GM18520 (cell line): ENCODE results near the gene RNF26.

Experiments
- ATAC-seq: cut with Tn5 transposase; IDR thresholded peaks from one replicate; pipeline ENCODE4 v1.9.1; 2021; ENCODE audit not compliant: unreplicated experiment

RNF26 gene

GRCh38 chr11:119350302-119350701, 16.0 kb downstream of the RNF26 start:
- no peak for ATAC-seq

- no peak for ATAC-seq
These were observed 16.9 kb downstream of the RNF26 start for GRCh38 chr11:119351232-119351631.

GRCh38 chr11:119352857-119353260, 18.5 kb downstream of the RNF26 start:
- no peak for ATAC-seq

- ATAC-seq: no peak
These were observed 20.9 kb downstream of the RNF26 start for GRCh38 chr11:119355091-119355843.

GRCh38 chr11:119356349-119357031, 22.2 kb downstream of the RNF26 start:
- ATAC-seq: no peak

- no peak for ATAC-seq
These were observed 22.7 kb downstream of the RNF26 start for GRCh38 chr11:119357074-119357473.

GRCh38 chr11:119359365-119360214, 25.3 kb downstream of the RNF26 start:
- no peak for ATAC-seq

- ATAC-seq: no peak
These were observed 26.9 kb downstream of the RNF26 start for GRCh38 chr11:119361056-119361787.

GRCh38 chr11:119361941-119362725, 27.8 kb downstream of the RNF26 start:
- no peak for ATAC-seq

GRCh38 chr11:119362741-119363080, 28.4 kb downstream of the RNF26 start:
- no peak for ATAC-seq

- ATAC-seq: no peak
These were observed 28.9 kb downstream of the RNF26 start for GRCh38 chr11:119363081-119363850.

GRCh38 chr11:119363851-119364590, 29.7 kb downstream of the RNF26 start:
- no peak for ATAC-seq

GRCh38 chr11:119365071-119365591, 30.8 kb downstream of the RNF26 start:
- ATAC-seq: no peak

- ATAC-seq: no peak
These were observed 32.6 kb downstream of the RNF26 start for GRCh38 chr11:119366690-119367620.

- no peak for ATAC-seq
These were observed 33.4 kb downstream of the RNF26 start for GRCh38 chr11:119367661-119368120.

- ATAC-seq: no peak
These were observed 34.1 kb downstream of the RNF26 start for GRCh38 chr11:119368121-119369034.
